COLO829 (cell line): ENCODE data around the gene TMED4.

ENCODE experiments used
- DNase-seq: peaks from one replicate; pipeline ENCODE4 v3.0.0; 2012; ENCODE audit warnings: low spot score

The TMED4 gene

DNA sequence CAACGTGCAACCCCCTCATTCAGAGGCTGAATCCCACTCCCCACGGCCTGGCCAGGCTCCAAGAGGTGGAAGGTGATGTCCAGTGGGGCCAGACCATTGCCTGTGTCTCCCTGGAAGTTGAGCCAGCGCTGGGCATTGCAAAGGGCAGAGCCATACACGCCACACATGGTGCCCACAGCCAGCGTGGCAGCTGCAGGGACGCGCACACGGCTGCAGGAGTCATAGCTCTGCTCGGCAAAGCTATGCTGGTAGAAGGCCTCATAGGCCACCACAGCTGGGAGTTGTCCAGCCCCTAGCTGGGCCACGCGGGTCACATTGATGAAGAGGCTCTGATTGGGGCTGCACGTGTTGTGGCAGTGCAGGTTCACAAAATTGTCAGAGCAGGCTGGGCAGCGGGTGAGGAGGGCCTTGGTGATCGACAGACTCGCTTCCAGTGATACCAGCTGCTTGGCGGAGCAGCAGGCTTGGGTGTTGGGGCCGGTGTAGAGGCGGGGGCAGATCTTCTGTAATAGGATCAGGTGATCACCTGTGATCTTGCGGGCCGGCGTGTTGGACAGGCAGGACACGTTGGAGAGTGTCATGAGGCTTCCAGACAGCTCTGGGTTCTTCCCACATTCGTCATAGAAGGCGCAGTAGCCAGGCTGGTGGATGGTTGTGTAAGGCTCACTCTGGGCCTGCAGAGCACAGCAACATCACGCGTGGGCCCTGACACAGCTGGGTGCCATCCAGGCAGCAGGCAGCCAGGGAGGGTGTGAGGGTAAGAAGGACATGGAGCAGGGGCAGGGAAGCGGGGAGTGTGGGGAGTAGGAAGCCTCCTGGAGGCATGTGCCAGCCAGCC, 42.1 kb downstream of the TMED4 start:
- no peak for DNase-seq

DNA sequence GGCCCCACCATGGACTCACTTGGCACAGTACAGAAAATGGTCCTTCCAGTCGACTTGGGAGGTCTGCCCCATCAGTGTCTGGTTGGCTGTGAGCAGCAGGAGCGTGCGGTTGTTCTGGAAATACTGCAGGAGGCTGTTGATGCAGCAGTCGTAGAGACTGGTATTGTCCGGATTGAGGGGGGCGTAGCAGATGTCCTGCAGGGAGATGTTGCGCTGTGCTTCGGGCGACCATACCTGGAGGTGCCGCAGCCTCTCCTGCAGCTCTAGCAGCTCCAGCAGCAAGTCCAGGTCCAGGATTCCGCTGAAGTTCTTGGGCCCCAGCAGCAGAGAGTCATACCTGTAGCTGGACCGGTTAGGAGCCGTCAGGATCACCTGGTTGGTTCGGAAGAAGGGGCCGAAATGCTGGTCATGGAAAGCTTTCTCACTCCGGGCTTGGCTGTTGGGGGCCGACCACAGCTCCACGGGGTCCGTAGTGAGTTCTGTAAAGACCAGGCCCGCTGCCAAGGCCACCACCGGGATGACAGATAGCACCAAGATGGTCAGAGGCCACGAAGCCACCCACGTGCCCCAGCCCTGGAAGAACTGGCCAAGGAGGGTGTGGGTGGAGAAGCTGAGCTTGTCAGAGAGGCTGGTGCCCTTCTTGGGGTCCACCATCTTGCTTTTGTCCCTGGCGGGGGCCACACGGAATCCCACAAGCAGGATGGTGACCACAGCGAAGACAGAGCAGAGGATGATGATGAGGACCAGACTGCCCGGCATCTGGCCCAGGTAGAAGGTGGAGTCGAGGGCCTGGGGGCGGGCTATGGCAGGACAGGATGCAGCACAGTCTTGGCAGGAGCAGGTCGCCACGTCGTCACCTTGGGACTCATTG, 43.0 kb downstream of the TMED4 start:
- no peak for DNase-seq

DNA sequence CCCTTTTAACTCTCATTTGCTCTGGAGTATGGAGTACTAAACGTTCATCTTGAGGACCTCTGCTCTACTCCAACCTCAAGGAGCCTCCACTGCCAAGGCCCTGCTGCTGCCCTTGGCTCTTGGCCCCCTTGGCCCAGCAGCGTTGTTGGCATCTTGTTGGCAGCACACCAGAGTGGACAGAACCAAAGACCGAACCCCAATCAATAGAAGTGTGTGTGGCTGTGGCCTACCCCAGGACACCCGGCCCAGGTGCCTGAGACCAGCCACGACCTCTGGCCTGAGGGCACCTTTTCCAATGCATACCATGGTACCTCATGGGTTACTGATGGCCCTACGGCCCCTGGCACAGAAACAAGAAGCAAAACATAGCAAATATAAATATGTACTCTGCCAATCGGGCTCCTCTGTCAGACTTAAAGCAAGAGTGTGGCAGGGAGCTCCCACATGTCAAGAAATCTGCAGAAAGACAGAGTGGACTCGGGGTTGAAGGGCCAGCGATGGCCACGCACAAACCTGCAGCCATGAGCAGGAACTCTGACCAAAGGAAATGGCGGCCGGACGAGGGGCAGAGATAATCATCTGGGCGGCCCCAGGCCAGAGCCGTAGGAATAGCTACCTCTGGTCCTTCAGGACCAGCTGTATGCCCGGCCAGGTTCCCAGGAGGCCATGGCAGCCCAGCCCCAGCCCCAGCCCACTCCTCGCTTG, 43.8 kb downstream of the TMED4 start:
- no peak for DNase-seq

DNA sequence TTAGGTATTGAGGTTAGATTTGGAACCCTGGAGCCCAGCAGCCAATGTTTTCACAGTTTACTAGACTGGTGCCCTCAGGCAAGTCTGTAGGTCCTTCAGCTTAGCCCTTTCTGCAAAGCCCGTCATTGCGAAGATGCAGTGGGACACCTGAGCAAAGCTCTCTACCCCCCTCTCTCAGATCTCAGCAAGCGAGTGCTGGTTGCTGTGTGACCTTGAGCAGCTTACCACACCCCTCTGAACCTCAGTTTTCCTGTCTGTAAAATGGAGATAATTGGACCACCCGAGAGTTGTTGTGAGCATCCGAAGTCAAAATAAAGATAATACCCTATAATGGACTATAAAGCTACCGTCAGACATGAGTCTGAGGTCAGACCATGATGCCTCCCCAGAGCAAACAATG, 44.6 kb downstream of the TMED4 start:
- no peak for DNase-seq

DNA sequence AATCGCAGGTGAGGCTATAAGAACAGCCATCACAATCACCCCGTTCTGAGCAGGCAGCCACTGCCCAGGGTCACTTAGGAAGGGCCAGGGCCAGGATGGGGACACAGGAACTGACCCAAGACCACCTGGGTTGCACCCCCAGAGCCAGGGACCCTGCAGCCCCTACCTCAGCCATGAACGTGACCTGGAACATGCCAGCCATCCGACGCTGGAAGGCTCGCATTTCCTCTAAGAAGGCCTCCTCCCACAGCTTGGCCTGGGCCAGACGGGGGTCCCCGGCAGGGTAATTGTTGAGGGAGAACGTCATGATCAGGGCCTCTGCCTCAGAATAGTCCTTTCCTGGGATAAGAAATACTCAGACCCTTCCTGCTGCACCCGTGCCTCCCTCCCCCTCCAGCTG, 45.9 kb downstream of the TMED4 start:
- no peak for DNase-seq

GRCh38 chr7:44535348-44536064, 46.5 kb downstream of the TMED4 start:
- DNase-seq: no peak

- peak; percentile 70 for DNase-seq
Observed at GRCh38 chr7:44534501-44534900, 47.5 kb downstream of the TMED4 start.

DNA sequence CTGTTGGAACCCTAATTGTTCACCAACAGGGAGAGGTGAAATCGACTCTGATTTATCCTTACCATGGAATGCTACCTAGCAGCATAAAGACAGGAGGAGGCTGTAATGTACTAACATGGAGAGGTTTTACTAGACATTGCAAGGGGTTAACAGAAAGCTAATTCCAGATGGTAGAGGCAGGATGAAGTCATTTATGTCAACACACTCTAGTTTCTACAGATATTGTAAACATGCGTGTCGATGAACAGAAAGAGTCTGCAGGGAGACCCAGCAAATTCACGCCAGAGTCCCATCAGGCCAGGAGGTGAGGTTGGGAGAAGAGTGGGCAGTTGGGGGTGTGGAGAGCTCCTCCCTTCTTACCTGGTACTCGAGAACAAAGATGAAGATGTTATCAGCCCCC, 47.9 kb downstream of the TMED4 start:
- DNase-seq: no peak

GRCh38 chr7:44533301-44534055, 48.6 kb downstream of the TMED4 start:
- no peak for DNase-seq

DNA sequence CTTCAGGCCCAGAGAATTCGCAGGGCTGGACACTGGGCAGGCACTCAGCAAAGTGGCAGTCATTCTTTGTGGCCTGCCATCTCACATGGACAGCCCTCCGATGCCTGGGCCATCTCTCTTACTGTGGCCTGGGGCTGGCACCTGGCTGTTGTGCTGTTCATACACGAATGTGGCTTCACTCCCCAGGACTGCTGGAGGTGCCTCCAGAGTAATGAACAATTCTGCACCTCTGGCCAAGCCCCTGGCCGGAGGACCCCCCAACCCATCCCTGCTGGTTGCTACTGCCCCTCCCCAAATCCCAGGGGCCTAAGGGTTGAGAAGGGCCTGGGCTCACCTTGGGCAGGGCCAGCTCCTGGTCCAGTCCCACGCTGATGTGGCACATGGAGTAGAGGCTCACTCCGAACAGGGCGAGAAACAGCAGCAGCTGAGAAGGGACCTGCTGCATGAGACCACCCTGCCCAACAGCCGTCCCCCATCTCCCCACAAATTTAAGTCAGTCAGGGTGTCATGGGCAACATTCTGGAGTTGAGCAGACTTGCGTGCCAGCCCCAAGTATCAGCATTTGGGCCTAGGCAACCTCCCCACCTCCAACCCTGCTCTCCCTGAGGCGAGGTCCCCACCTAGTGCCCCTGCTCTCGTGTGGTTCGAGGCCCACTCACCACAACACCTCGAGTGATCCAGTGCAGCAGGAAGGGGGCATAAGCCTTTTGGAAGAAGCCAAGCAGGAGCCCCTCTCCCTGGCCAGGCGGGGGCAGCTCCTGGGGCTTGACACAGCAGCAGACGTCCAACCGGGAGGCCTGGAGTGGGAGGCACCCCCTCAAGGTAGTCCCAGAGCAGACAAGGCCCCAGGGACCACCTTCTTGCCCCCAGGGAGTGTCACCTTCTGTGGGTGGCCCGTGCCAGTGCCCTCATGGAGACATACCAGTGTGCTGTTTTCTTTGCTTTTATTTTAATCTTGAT, 50.3 kb downstream of the TMED4 start:
- no peak for DNase-seq

- no peak for DNase-seq
Observed at GRCh38 chr7:44530990-44531389, 51.0 kb downstream of the TMED4 start.
